ENCODE data around the gene SMARCC1.
"Not testable (repeated sequence)": the region's sequence is repeated elsewhere in the genome, so short reads cannot be mapped to it uniquely, and the experiment has no call there.

Gene SMARCC1

GRCh38 chr3:47766186-47766585 is 15.5 kb downstream of the SMARCC1 start:
- DNase-seq = no peak

- DNase-seq = no peak
These were observed 19.5 kb downstream of the SMARCC1 start for GRCh38 chr3:47762233-47762632.

- no peak for DNase-seq
These were observed 20.6 kb downstream of the SMARCC1 start for GRCh38 chr3:47761046-47761445.

- DNase-seq = not testable (repeated sequence)
These were observed 21.5 kb downstream of the SMARCC1 start for GRCh38 chr3:47760207-47760606.

- DNase-seq = no peak
These were observed 23.2 kb downstream of the SMARCC1 start for GRCh38 chr3:47758261-47759025.

GRCh38 chr3:47752716-47753115 is 29.0 kb downstream of the SMARCC1 start:
- no peak for DNase-seq

GRCh38 chr3:47750811-47751354 is 30.8 kb downstream of the SMARCC1 start:
- DNase-seq = not testable (repeated sequence)

GRCh38 chr3:47747558-47747957 is 34.1 kb downstream of the SMARCC1 start:
- no peak for DNase-seq

- DNase-seq = no peak
These were observed 35.4 kb downstream of the SMARCC1 start for GRCh38 chr3:47746264-47746663.

GRCh38 chr3:47743855-47744254 is 37.8 kb downstream of the SMARCC1 start:
- DNase-seq = no peak

- DNase-seq = not testable (repeated sequence)
These were observed 38.3 kb downstream of the SMARCC1 start for GRCh38 chr3:47743352-47743751.

GRCh38 chr3:47741925-47742324 is 39.8 kb downstream of the SMARCC1 start:
- DNase-seq = no peak

- no peak for DNase-seq
These were observed 49.5 kb downstream of the SMARCC1 start for GRCh38 chr3:47732143-47732542.

GRCh38 chr3:47731061-47731460 is 50.6 kb downstream of the SMARCC1 start:
- DNase-seq = no peak

GRCh38 chr3:47722859-47723258 is 58.8 kb downstream of the SMARCC1 start:
- no peak for DNase-seq

GRCh38 chr3:47717448-47717847 is 64.2 kb downstream of the SMARCC1 start:
- not testable (repeated sequence) for DNase-seq

GRCh38 chr3:47716656-47717055 is 65.0 kb downstream of the SMARCC1 start:
- DNase-seq = no peak

- no peak for DNase-seq
These were observed 65.8 kb downstream of the SMARCC1 start for GRCh38 chr3:47715928-47716327.

- DNase-seq = no peak
These were observed 67.1 kb downstream of the SMARCC1 start for GRCh38 chr3:47714606-47715005.

GRCh38 chr3:47713655-47714054 is 68.0 kb downstream of the SMARCC1 start:
- DNase-seq = no peak

GRCh38 chr3:47712398-47712797 is 69.3 kb downstream of the SMARCC1 start:
- DNase-seq = no peak

- DNase-seq = no peak
These were observed 70.1 kb downstream of the SMARCC1 start for GRCh38 chr3:47711596-47711995.

- no peak for DNase-seq
These were observed 76.3 kb downstream of the SMARCC1 start for GRCh38 chr3:47705391-47705790.

GRCh38 chr3:47704237-47704612 is 77.5 kb downstream of the SMARCC1 start:
- DNase-seq = no peak

- DNase-seq = no peak
These were observed 80.3 kb downstream of the SMARCC1 start for GRCh38 chr3:47701388-47701787.
